Spleen (tissue), 11 donors: ENCODE results near the gene RASA3. TPM values are rescaled to one million over a fixed set of nuclear protein-coding genes. Genes with fewer than 3 reads are reported as not detected.

Experiments used
- DNase-seq: peaks from one replicate; pipeline ENCODE4 v3.0.0-alpha.2; 2020
- H3K27ac ChIP-seq, 8 donors: fragments of 200-600 bp; sonication (generic) in 7 of 8; 1 replicate in 4 of 8; 2 replicates in 4 of 8; pipeline versions ENCODE4 v1.5.0 to v1.8.0; 2016 to 2021; ENCODE audit warnings: inconsistent platforms in 4 of 8, mild to moderate bottlenecking in 4 of 8, moderate library complexity in 1 of 8
- H3K27me3 ChIP-seq, 7 donors: fragments of 200-600 bp; sonication (generic) in 6 of 7; replicated peaks in 1 of 7; 1 replicate in 4 of 7; 2 replicates in 3 of 7; pipeline versions ENCODE4 v1.5.0 to v1.8.0; 2016 to 2021; ENCODE audit warnings: inconsistent platforms in 3 of 7, mild to moderate bottlenecking in 1 of 7
- H3K36me3 ChIP-seq, 6 donors: fragments of 200-600 bp; sonication (generic) in 5 of 6; 1 replicate in 4 of 6; 2 replicates in 2 of 6; pipeline versions ENCODE4 v1.5.0 to v1.8.0; 2016 to 2021; ENCODE audit warnings: inconsistent platforms in 2 of 6
- H3K4me1 ChIP-seq, 6 donors: fragments of 200-600 bp; sonication (generic) in 5 of 6; 1 replicate in 3 of 6; 2 replicates in 3 of 6; pipeline versions ENCODE4 v1.5.0 to v1.8.0; 2016 to 2021; ENCODE audit warnings: inconsistent platforms in 3 of 6
- H3K4me3 ChIP-seq, 8 donors: fragments of 200-600 bp; sonication (generic) in 7 of 8; 1 replicate in 4 of 8; 2 replicates in 4 of 8; pipeline versions ENCODE4 v1.5.0 to v1.8.0; 2016 to 2021; ENCODE audit warnings: inconsistent platforms in 4 of 8, mild to moderate bottlenecking in 4 of 8, moderate library complexity in 2 of 8
- H3K9me3 ChIP-seq, 8 donors: fragments of 200-600 bp; sonication (generic) in 7 of 8; 1 replicate in 4 of 8; 2 replicates in 4 of 8; pipeline versions ENCODE4 v1.5.0 to v1.8.0; 2016 to 2021; ENCODE audit warnings: inconsistent platforms in 4 of 8
- POLR2A ChIP-seq, 3 donors: fragments of 450-650 bp; IDR thresholded peaks; one replicate each; pipeline ENCODE4 v1.5.1; 2017; ENCODE audit warnings: antibody characterized with exemption in 3 of 3, mild to moderate bottlenecking in 1 of 3
- POLR2AphosphoS5 ChIP-seq, 3 donors: sonication (generic); formaldehyde crosslinking; IDR thresholded peaks; one replicate each; pipeline ENCODE4 v1.5.1; 2017; ENCODE audit warnings: antibody characterized with exemption in 3 of 3
- WGBS, 5 donors: extraction: QIAGEN DNeasy Blood & Tissue Kit in 3 of 5; methylation state at CpG; one replicate each; pipeline versions ENCODE4 v1.1.5 to v1.1.7; 2013 to 2018; 5-methylcytosine and 5-hydroxymethylcytosine counted together
- intact Hi-C: fragments of 100-400 bp; cut with DNase I; formaldehyde crosslinking; loops from one replicate; pipeline ENCODE4 v1.15.0; 2023; ENCODE audit warnings: low total_unique reads
- polyA plus RNA-seq, 3 donors: library from polyadenylated mRNA; stranded (reverse); fragments of 200-250 nt; gene quantifications; one replicate each; pipeline ENCODE4 v1.2.1, GENCODE V29; 2013
- total RNA-seq, 7 donors: library from RNA; depleted of rRNA in 3 of 7; stranded (reverse); fragments of >200 nt in 3 of 7; fragmentation: NEBNext Ultra II Directional in 4 of 7; extraction: Animal tissue kit (Norgen Biotek cat#: 25700) in 4 of 7; gene quantifications; one replicate each; pipeline versions ENCODE4 v1.1.0 to v1.2.1, GENCODE V29; 2016 to 2021
- TF ChIP-seq, protein P1 (sequence below), 11 experiments: fragments of 200-600 bp in 7 of 11; fragments of 450-650 bp in 4 of 11; sonication (generic) in 4 of 11; IDR thresholded peaks in 8 of 11; conservative IDR thresholded peaks in 3 of 11; 1 replicate in 7 of 11; 2 replicates in 4 of 11; pipeline versions ENCODE4 v1.4.0 to v1.8.0; 2016 to 2021; ENCODE audit warnings: antibody characterized with exemption in 11 of 11, inconsistent platforms in 4 of 11, mild to moderate bottlenecking in 1 of 11
- donor health status: healthy with polysubstance abuse.
- donor health status: DM: no; HTN: no; CAD: no; lungs with moderate emphysema.
- donor health status: DM: no; HTN: no; CAD: no.
- donor health status: Bipolar disorder and iron deficiency.
- donor health status: healthy.
- donor health status: DM: no; HTN: no; CAD: no.
- donor health status: DM: yes; HTN: yes; CAD: no.

RASA3 gene
- total and polyA plus RNA-seq, 10 donors: 11.7 to 52.8 (median 47.7) TPM

DNA sequence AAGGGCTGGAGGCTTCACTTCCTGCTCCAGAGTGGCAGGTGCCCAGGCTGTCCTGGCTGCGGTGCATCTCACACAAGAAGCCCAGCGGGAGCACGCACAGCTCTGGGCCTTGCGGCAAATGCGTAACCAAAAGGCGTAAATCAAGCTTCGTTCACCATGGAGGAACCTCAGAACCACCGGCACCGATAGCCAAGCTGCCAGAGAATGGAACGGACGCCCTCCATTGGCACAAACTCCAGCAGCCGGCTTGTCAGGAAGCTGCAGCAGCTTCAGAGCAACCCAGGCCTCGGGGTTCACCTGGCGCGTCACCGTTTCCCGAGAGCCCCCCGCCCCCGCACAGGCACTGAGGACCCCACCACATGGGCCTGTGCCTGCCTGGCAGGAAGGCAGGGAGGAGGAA lies 76.7 kb downstream of the RASA3 start:
- Histone ChIP-seq H3K4me1 (peaks cover 20 to 83% (median 68%) of the 10 kb centered on the region in 6 donors), H3K27me3 (no peaks in the 10 kb centered on the region), H3K27ac (no peak overlapping the region), H3K36me3 (peaks cover 0 to 77% (median 24%) of the 10 kb centered on the region in 6 donors), H3K9me3 (no peaks in the 10 kb centered on the region), H3K4me3 (no peak overlapping the region)
- TF ChIP-seq POLR2AphosphoS5 (IDR thresholded peaks at IDR 0.05): peak in 1 of 3 donors; percentile 46
- TF ChIP-seq, protein P1, sequence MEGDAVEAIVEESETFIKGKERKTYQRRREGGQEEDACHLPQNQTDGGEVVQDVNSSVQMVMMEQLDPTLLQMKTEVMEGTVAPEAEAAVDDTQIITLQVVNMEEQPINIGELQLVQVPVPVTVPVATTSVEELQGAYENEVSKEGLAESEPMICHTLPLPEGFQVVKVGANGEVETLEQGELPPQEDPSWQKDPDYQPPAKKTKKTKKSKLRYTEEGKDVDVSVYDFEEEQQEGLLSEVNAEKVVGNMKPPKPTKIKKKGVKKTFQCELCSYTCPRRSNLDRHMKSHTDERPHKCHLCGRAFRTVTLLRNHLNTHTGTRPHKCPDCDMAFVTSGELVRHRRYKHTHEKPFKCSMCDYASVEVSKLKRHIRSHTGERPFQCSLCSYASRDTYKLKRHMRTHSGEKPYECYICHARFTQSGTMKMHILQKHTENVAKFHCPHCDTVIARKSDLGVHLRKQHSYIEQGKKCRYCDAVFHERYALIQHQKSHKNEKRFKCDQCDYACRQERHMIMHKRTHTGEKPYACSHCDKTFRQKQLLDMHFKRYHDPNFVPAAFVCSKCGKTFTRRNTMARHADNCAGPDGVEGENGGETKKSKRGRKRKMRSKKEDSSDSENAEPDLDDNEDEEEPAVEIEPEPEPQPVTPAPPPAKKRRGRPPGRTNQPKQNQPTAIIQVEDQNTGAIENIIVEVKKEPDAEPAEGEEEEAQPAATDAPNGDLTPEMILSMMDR (IDR thresholded peaks at IDR 0.05 in 8 of 11, conservative IDR thresholded peaks at IDR 0.05 in 3 of 11): no peak
- intact Hi-C loops: no loop called here
- no peak for DNase-seq
- WGBS, 5 donors: 94 to 98% (median 98%) methylated on average over 19 of the region's 19 CpGs

DNA sequence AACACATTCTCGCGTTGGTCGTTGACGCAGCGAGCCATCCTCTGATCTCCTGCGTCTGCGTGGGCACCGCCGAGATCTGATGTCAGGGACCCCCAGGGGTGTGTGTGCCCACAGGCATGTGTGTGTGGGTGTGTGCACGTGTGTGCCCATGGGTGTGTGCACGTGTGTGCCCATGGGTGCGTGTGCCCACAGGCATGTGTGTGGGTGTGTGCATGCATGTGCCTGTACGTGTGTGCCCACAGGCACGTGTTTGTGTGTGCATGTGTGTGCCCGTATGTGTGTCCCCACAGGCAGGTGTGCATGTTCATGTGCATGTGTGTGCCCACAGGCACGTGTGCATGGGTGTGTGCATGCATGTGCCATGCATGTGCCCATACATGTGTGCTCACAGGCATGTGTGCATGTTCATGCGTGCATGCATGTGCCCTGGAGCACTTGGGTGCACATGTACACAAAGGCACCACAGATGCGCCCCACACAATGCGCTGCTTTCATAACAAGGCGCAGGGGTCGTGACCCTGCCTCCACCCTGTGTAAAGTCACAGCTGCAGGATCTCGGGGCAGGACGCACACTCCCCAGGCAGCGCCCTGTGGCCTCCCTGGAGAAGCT lies 77.5 kb downstream of the RASA3 start:
- intact Hi-C loops: no loop called here
- peaks cover 0 to 77% (median 25%) of the 10 kb centered on the region in 6 donors for H3K36me3 ChIP-seq
- peaks cover 20 to 83% (median 73%) of the 10 kb centered on the region in 6 donors for H3K4me1 ChIP-seq
- no peak for TF ChIP-seq POLR2A (IDR thresholded peaks at IDR 0.05)
- TF ChIP-seq, protein P1 (IDR thresholded peaks at IDR 0.05 in 8 of 11, conservative IDR thresholded peaks at IDR 0.05 in 3 of 11): no peak
- peak in 2 of 3 donors; percentile 31 to 54 for TF ChIP-seq POLR2AphosphoS5 (IDR thresholded peaks at IDR 0.05)
- no peak overlapping the region for H3K4me3 ChIP-seq
- DNase-seq: no peak
- H3K9me3 ChIP-seq: no peaks in the 10 kb centered on the region
- no peak overlapping the region for H3K27ac ChIP-seq
- WGBS, 5 donors: 93 to 98% (median 95%) methylated on average over 23 to 24 of the region's 24 CpGs
- H3K27me3 ChIP-seq: no peaks in the 10 kb centered on the region

- peaks cover 25 to 83% (median 73%) of the 10 kb centered on the region in 6 donors for H3K4me1 ChIP-seq
- H3K4me3 ChIP-seq: no peak overlapping the region
- no peak for DNase-seq
- TF ChIP-seq, protein P1 (IDR thresholded peaks at IDR 0.05 in 8 of 11, conservative IDR thresholded peaks at IDR 0.05 in 3 of 11): no peak
- TF ChIP-seq POLR2A (IDR thresholded peaks at IDR 0.05) (no peak), POLR2AphosphoS5 (IDR thresholded peaks at IDR 0.05) (no peak)
- 82 to 93% (median 89%) methylated on average over 4 to 5 of the region's 5 CpGs for WGBS, 5 donors
- no peaks in the 10 kb centered on the region for H3K27me3 ChIP-seq
- intact Hi-C loops: no loop called here
- peaks cover 0 to 75% (median 23%) of the 10 kb centered on the region in 6 donors for H3K36me3 ChIP-seq
- H3K9me3 ChIP-seq: no peaks in the 10 kb centered on the region
- no peak overlapping the region for H3K27ac ChIP-seq
These were observed 78.2 kb downstream of the RASA3 start for GRCh38 chr13:114054264-114054663.

GRCh38 chr13:114053026-114053425 lies 79.4 kb downstream of the RASA3 start:
- peak overlapping the region in 1 of 8 donors; percentile 27 for H3K27ac ChIP-seq
- no peaks in the 10 kb centered on the region for H3K27me3 ChIP-seq
- 49 to 67% (median 66%) methylated on average over 12 to 14 of the region's 14 CpGs for WGBS, 5 donors
- DNase-seq: no peak
- peaks cover 0 to 68% (median 23%) of the 10 kb centered on the region in 6 donors for H3K36me3 ChIP-seq
- TF ChIP-seq POLR2AphosphoS5 (IDR thresholded peaks at IDR 0.05) (no peak), POLR2A (IDR thresholded peaks at IDR 0.05) (no peak)
- TF ChIP-seq, protein P1 (IDR thresholded peaks at IDR 0.05 in 8 of 11, conservative IDR thresholded peaks at IDR 0.05 in 3 of 11): no peak
- H3K9me3 ChIP-seq: no peaks in the 10 kb centered on the region
- intact Hi-C loops: no loop called here
- H3K4me3 ChIP-seq: no peak overlapping the region
- H3K4me1 ChIP-seq: peaks cover 25 to 83% (median 73%) of the 10 kb centered on the region in 6 donors
